Natural killer cell (primary cell): ENCODE results near the gene SDHB. TPM values are rescaled to one million over a fixed set of nuclear protein-coding genes. Genes with fewer than 3 reads are reported as not detected.

ENCODE experiments used
- ATAC-seq, 3 donors: fragments of 150-1000 bp in 2 of 3; fragments of 200-7000 bp in 1 of 3; cut with Tn5 transposase; 1 replicate in 1 of 3; 2 replicates in 2 of 3; pipeline ENCODE4 v1.10.0; 2021; ENCODE audit warnings: mild to moderate bottlenecking in 2 of 3, moderate library complexity in 2 of 3
- DNase-seq, 2 donors: peaks; one replicate each; pipeline versions ENCODE4 v3.0.0 to v3.0.0-alpha.2; 2013 to 2021; ENCODE audit warnings: mixed read lengths in 1 of 2
- H3K27ac ChIP-seq: one replicate; pipeline ENCODE4 v1.5.1; 2013; ENCODE audit warnings: mild to moderate bottlenecking, low read length
- H3K27me3 ChIP-seq: one replicate; pipeline ENCODE4 v1.6.1; 2013; ENCODE audit warnings: low read length; ENCODE audit not compliant: control insufficient read depth, insufficient read depth
- H3K36me3 ChIP-seq: one replicate; pipeline ENCODE4 v1.6.1; 2013; ENCODE audit warnings: low read length; ENCODE audit not compliant: control insufficient read depth, insufficient read depth
- H3K4me1 ChIP-seq: one replicate; pipeline ENCODE4 v1.6.1; 2013; ENCODE audit warnings: low read length; ENCODE audit not compliant: control insufficient read depth, insufficient read depth
- H3K4me3 ChIP-seq: one replicate; pipeline ENCODE4 v1.5.1; 2013; ENCODE audit warnings: low read length
- H3K9me3 ChIP-seq: one replicate; pipeline ENCODE4 v1.6.1; 2013; ENCODE audit warnings: low read length; ENCODE audit not compliant: control insufficient read depth, insufficient read depth
- H3K27ac Mint-ChIP-seq, 2 donors: one replicate each; pipeline ENCODE4 v1.8.0; 2022; ENCODE audit warnings: mild to moderate bottlenecking in 2 of 2, mixed read lengths in 2 of 2, moderate library complexity in 1 of 2
- H3K27me3 Mint-ChIP-seq, 2 donors: one replicate each; pipeline ENCODE4 v1.8.0; 2022; ENCODE audit warnings: low read depth in 2 of 2, mixed read lengths in 2 of 2
- H3K36me3 Mint-ChIP-seq: one replicate; pipeline ENCODE4 v1.8.0; 2022; ENCODE audit warnings: mixed read lengths
- H3K4me1 Mint-ChIP-seq, 2 donors: one replicate each; pipeline ENCODE4 v1.8.0; 2022; ENCODE audit warnings: mixed read lengths in 2 of 2
- H3K4me3 Mint-ChIP-seq: one replicate; pipeline ENCODE4 v1.8.0; 2022; ENCODE audit warnings: mild to moderate bottlenecking, moderate library complexity, mixed read lengths
- H3K9me3 Mint-ChIP-seq, 2 donors: one replicate each; pipeline ENCODE4 v1.8.0; 2022; ENCODE audit warnings: mixed read lengths in 2 of 2
- CTCF ChIP-seq: fragments of 200-600 bp; IDR thresholded peaks from one replicate; pipeline ENCODE4 v1.8.0; 2022; ENCODE audit warnings: antibody characterized with exemption
- WGBS: methylation state at CpG from one replicate; pipeline ENCODE4 v1.1.7; 2013; ENCODE audit warnings: missing lambda C conversion rate; ENCODE audit not compliant: insufficient coverage; 5-methylcytosine and 5-hydroxymethylcytosine counted together
- intact Hi-C: fragments of 100-400 bp; cut with micrococcal nuclease; formaldehyde crosslinking; loops from one replicate; pipeline ENCODE4 v1.14.2; 2022
- total RNA-seq, 4 donors: library from RNA; stranded (reverse); fragments of 120-200 nt in 1 of 4; gene quantifications; one replicate each; pipeline versions ENCODE4 v1.2.3 to v1.2.4, GENCODE V29; 2013 to 2022

The SDHB gene
- total RNA-seq, 3 donors from 2014 or later (not counting 1 experiment from before 2014, with no cell fraction given), result 56.8 to 62.6 (median 59.5) TPM

- no peak overlapping the region for H3K4me3 ChIP-seq
- Mint-ChIP-seq H3K27ac (no peak overlapping the region), H3K27me3 (no peaks in the 10 kb centered on the region), H3K36me3 (no peaks in the 10 kb centered on the region), H3K4me3 (no peak overlapping the region), H3K4me1 (peaks cover 5 to 18% of the 10 kb centered on the region in 2 donors), H3K9me3 (no peaks in the 10 kb centered on the region)
- no peak for TF ChIP-seq CTCF
- intact Hi-C loops, result no loop called here
- no peaks in the 10 kb centered on the region for H3K27me3 ChIP-seq
- peaks cover 34% of the 10 kb centered on the region for H3K4me1 ChIP-seq
- H3K9me3 ChIP-seq, result no peaks in the 10 kb centered on the region
- peaks cover 9% of the 10 kb centered on the region for H3K36me3 ChIP-seq
- WGBS, result 18% methylated on average over 12 of the region's 13 CpGs
- no peak for ATAC-seq
- H3K27ac ChIP-seq, result no peak overlapping the region
- no peak for DNase-seq
Observed at GRCh38 chr1:17013491-17014320, 40.1 kb downstream of the SDHB start.

- peaks cover 34% of the 10 kb centered on the region for H3K4me1 ChIP-seq
- no peak overlapping the region for H3K4me3 ChIP-seq
- peaks cover 3% of the 10 kb centered on the region for H3K36me3 ChIP-seq
- H3K27me3 Mint-ChIP-seq, result no peaks in the 10 kb centered on the region
- no peaks in the 10 kb centered on the region for H3K9me3 Mint-ChIP-seq
- DNase-seq (no peak), ATAC-seq (no peak)
- intact Hi-C loops, result no loop called here
- H3K4me1 Mint-ChIP-seq, result peaks cover 5 to 19% of the 10 kb centered on the region in 2 donors
- no peak overlapping the region for H3K27ac Mint-ChIP-seq
- no peaks in the 10 kb centered on the region for H3K36me3 Mint-ChIP-seq
- 89% methylated on average over 9 of the region's 9 CpGs for WGBS
- TF ChIP-seq CTCF, result no peak
- no peak overlapping the region for H3K4me3 Mint-ChIP-seq
- no peaks in the 10 kb centered on the region for H3K27me3 ChIP-seq
- H3K27ac ChIP-seq, result no peak overlapping the region
- H3K9me3 ChIP-seq, result no peaks in the 10 kb centered on the region
Observed at GRCh38 chr1:17012775-17013490, 40.9 kb downstream of the SDHB start.

GRCh38 chr1:17011439-17012307, 42.2 kb downstream of the SDHB start, which contains the start of gene ATP13A2:
TSS of gene ATP13A2 (minus strand) at chr1:17011928. CDS start at chr1:17011738, 190 bp downstream.
- H3K9me3 Mint-ChIP-seq, result no peaks in the 10 kb centered on the region
- no peaks in the 10 kb centered on the region for H3K27me3 Mint-ChIP-seq
- intact Hi-C loops, result no loop called here
- no peaks in the 10 kb centered on the region for H3K36me3 Mint-ChIP-seq
- H3K27me3 ChIP-seq, result no peaks in the 10 kb centered on the region
- H3K4me3 ChIP-seq, result peak within 1 kb of the TSS; percentile 68
- ATAC-seq, result peak; percentile 98 to 99 (median 98)
- no peak within 1 kb of the TSS for H3K27ac ChIP-seq
- H3K4me1 Mint-ChIP-seq, result peaks cover 5 to 23% of the 10 kb centered on the region in 2 donors
- peak within 1 kb of the TSS in 1 of 2 donors; percentile 49 for H3K27ac Mint-ChIP-seq
- H3K9me3 ChIP-seq, result no peaks in the 10 kb centered on the region
- no peak for TF ChIP-seq CTCF
- H3K4me1 ChIP-seq, result peaks cover 34% of the 10 kb centered on the region
- H3K36me3 ChIP-seq, result no peaks in the 10 kb centered on the region
- H3K4me3 Mint-ChIP-seq, result peak within 1 kb of the TSS; percentile 85
- DNase-seq, result peak; percentile 77 to 91
- 2% methylated on average over 94 of the region's 94 CpGs for WGBS
